Subcutaneous adipose tissue (tissue), 4 donors: ENCODE results near the gene UBE2J2. TPM values are rescaled to one million over a fixed set of nuclear protein-coding genes. Genes with fewer than 3 reads are reported as not detected.

Experiments used
- CTCF ChIP-seq: fragments of 450-650 bp; IDR thresholded peaks from one replicate; pipeline ENCODE4 v1.5.1; 2016; ENCODE audit warnings: low read depth, mild to moderate bottlenecking, control low read depth, antibody characterized with exemption, moderate library complexity
- total RNA-seq, 4 donors: library from RNA; depleted of rRNA; stranded (reverse); fragments of >200 nt; gene quantifications; one replicate each; pipeline ENCODE4 v1.1.0, GENCODE V29; 2016

UBE2J2 gene
- total RNA-seq, 4 donors from 2014 or later: 20.1 to 35.4 (median 33.5) TPM

GRCh38 chr1:1223891-1224290 lies 49.8 kb downstream of the UBE2J2 start:
- TF ChIP-seq CTCF: no peak

GRCh38 chr1:1223321-1223720 lies 50.3 kb downstream of the UBE2J2 start:
- TF ChIP-seq CTCF: no peak

GRCh38 chr1:1222575-1223225 lies 51.0 kb downstream of the UBE2J2 start:
- TF ChIP-seq CTCF: no peak

- no peak for TF ChIP-seq CTCF
Observed at GRCh38 chr1:1221887-1222574, 51.6 kb downstream of the UBE2J2 start.

GRCh38 chr1:1220197-1220596 lies 53.5 kb downstream of the UBE2J2 start:
- TF ChIP-seq CTCF: no peak

- TF ChIP-seq CTCF: no peak
Observed at GRCh38 chr1:1219341-1219740, 54.3 kb downstream of the UBE2J2 start.

- TF ChIP-seq CTCF: no peak
Observed at GRCh38 chr1:1218524-1219200, 55.0 kb downstream of the UBE2J2 start.
